HG03575 (cell line): ENCODE results near the gene TYROBP.

ENCODE experiments used
- ATAC-seq: cut with Tn5 transposase; IDR thresholded peaks from one replicate; pipeline ENCODE4 v1.9.1; 2021; ENCODE audit not compliant: unreplicated experiment, insufficient number of reproducible peaks, low FRiP score; ENCODE audit errors: extremely low read depth

TYROBP gene

DNA sequence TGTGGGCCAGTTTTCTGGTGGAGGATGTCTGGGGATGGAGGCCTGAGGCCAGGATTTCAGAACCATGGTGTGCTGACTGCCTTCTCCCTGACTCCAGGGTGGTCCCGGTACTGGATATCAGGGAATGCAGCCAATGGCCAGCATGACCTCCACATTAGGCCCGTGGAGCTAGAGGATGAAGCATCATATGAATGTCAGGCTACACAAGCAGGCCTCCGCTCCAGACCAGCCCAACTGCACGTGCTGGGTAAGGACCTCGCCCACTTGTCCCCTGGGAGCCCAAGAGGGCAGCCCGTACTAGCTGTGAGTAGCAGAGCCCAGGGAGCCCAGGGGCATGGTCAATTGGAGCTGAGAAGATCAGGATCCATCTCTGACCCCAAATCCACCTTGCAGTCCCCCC, 49.8 kb downstream of the TYROBP start:
- ATAC-seq, result no peak

DNA sequence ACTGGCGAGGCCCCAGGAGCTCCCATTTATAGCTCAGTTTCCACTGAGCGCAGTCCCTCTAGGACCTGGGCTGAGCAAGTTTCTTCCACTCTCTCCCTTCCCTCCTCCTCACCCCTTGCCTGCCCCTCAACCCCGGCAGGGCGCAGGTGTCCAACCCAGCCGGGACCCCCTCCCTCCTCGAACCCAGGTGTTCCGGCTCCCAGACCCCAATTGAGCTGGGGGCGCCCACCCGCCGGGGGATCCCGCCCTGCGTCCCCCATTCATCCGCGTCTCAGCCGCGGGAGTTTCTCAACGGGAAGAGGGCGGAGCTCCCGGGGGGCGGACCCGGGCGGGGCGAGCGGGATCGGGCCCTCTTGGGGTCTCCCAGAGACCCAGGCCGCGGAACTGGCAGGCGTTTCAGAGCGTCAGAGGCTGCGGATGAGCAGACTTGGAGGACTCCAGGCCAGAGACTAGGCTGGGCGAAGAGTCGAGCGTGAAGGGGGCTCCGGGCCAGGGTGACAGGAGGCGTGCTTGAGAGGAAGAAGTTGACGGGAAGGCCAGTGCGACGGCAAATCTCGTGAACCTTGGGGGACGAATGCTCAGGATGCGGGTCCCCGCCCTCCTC, 51.4 kb downstream of the TYROBP start, which contains the start of gene KIRREL2:
KIRREL2 (plus strand) TSS at position 366 of the 604 bp plus-strand sequence; CDS start at position 575, 209 bp downstream.
- ATAC-seq, result no peak
